Superior temporal gyrus (tissue), 1 donor: Measurements from ENCODE around the gene NAT9.

ENCODE experiments used
- DNase-seq: peaks from one replicate; pipeline ENCODE4 v3.0.0-alpha.2; 2016; ENCODE audit errors: extremely low spot score

NAT9 gene

DNA sequence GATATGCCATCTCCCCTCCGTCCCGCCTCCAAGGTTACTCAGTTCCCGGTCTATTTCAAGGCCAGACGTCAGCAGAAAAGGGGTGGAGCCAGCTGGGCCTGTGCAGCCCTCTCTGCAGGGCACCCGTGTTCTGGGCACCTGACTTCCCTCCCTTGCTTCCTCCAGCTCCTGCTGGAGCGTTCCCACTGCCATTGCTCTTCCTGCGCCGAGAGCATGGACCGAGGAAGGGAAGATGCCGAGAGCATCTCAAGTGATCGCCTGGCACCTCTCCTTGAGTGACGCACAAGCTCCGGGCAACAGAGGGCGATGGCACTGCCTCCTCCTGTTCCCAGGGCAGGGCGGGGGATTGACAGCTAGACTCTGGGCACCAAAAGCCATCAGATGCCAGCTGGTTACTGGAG is 29.4 kb upstream of the NAT9 start:
- no peak for DNase-seq

DNA sequence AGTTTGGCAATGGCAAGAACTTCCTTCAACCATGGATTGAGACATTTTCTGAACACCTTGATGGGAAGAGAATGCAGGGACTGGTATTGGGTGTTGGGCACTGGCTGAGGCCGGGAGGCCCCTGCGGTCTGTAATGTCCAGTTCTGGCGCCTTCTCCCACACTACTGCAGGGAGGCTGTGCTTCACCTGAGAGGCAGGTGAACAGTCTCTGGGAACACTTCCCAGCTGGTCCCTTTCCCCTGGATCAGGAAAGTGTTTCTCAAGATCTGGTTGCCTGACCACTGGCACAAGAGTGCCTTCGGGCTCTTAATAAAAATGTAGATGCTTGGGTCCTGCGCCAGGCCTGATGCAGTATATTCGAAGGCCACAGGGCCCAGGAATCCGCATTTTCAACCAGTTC is 28.5 kb upstream of the NAT9 start:
- no peak for DNase-seq

DNA sequence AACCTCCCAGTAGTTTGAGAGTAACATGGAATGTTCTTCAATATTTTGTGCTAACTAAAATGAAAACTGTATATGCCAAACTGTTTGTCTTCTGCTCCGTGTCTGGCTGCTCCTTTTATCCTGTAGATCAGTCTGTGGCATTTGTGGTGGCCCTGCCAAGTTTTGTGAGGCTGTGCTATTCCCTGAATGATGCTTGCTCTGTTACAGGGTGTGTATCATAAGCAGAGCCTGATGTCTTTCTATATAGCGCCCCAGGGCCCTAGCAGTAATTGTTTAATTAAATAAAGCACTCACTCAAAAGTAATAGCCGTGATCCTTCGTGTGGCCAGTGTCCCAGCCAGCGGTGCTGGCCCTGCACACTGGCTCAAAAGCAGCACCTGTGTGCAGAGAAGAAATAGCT is 27.8 kb upstream of the NAT9 start:
- DNase-seq, result no peak

DNA sequence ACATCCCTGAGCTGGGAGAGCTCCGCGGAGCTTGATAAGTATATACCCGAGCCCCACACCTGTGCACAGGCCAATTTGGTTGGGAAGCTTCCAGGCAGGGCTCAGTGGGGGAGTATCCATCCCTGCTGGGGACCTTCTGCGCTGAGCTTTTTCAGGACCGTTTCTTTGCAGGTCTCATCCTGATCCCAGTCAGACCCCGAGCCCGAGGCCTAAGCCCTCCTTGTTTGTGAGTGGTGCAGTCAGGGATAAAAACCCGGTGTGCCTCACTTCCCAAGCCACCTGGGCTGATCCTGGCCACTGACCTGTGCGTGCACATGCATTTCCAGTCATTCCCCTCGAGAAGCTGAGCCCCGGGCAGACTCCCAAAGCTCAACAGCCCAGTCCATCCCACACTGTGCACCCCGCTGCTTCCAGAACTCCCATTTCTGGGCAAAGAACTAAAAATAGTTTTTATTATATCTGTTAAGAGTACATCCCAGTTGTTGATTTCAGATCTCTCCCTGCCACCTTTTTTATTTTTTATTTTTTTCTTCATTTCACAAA is 27.3 kb upstream of the NAT9 start:
- no peak for DNase-seq

DNA sequence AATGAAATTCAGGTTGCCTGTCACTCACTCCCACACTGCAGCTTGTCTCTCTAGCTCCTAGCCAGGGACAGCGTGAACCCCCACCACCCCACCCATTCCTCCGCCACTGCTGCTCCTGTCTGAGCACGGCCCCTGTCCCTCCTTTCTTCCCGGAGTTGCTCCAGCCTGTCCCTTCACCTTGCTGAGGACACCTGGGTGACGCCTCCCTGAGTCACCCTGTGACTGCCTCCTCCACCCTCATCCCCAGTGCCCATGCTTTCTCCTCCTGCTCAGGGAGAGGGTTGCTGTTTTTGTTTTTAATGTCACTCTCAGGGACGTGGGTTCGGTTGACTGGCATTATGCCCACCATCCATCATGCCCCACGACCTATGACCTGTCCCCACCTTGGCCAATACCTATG is 25.8 kb upstream of the NAT9 start:
- no peak for DNase-seq

DNA sequence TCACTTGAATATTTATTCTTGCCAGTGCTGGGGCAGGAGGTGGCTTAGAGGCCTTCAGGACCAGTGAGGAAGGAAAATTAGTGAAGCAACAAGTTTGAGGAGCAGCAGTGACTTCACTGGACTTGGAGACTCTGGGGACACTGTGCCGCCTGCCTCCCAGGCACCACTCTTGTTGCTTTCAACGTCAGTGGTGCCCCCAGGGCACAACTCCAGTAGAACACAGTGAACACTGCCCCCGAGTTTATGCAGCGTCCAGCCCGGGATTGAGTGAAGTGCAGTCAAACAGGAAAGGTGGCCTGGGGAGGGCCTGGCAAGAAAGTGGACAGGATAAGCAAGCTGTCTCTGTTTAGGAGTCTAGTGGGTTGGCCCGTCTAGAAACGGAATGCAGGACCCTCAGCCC is 24.4 kb upstream of the NAT9 start:
- no peak for DNase-seq

DNA sequence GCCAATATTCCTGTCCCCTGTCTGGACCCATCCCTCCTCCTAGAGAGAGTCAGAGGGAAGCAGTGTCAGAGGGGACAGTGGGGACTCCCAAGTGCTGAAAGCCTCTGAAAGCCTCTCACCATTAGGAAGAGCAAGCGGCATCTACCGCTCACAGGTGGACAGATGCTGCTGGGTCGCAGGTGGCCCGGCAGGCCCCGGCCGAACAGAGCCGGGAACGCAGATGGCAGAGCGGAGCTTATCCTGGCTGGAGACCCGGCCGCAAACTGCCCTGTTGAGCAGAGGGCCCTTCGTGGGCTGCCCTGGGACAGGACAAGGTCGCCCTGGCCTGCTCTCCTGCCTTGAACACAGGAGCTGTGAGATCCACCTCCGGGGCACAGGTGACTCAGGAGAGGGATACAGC is 23.0 kb upstream of the NAT9 start:
- no peak for DNase-seq

DNA sequence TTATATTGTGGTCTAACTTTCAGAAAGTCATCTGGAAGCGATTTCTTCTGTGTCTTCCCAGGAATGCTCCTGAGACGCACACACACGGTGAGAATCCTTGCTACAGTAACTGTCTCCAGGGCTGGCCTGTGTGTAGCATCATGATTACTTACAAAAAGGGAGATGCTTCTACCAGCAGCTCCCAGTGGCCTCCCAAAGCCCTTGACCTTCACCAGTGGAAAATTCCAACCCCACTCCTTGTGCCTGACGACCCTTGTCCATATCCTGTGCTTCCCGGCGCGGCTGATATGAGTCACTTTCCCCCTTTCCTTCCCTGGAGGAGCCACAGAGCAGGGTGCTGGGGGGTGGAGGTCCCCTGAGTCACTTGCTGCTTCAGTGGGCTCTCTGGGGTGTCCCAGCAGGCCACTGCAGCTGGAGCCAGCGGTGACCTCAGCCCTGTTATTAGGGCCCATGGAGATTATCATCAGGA is 22.1 kb upstream of the NAT9 start:
- DNase-seq, result no peak

DNA sequence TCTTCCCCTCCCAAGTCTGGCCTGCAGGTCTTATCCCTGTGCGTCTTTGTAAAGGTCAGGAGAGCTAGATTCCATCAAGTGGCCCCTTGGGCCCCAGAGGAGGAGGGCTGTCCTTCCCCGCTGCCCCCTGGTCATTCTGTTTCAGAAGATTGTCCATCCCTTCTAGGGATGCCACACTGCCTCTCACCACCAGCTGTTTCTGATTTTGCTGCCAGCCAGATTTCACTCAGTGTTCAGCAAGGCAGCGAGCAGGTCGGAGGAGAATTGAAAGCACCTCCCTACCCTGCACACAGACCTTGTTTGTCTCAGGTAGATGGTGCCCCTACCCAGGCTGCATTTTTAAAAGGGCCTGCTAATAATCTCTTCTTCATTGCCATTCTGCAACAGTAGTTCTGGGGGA is 21.7 kb upstream of the NAT9 start:
- no peak for DNase-seq

DNA sequence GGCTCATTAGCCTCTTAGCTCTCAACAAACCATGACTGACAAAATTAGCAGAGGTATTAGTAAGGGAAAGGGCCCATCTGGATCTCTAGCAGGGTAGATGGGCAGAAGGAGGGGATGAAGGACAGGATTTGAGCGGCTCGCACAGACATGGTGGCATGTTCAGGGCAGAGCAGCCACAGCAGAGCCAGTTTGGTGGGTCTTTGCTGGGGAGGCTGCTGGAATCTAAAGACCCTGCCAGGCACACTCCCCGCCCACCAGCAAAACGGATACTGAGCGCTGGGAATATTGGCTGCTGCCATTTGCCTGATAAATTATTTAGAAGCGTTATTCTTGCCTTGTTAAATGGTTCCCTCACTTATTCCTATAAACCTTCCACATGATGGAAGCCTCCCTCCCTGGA is 20.7 kb upstream of the NAT9 start:
- DNase-seq, result no peak

DNA sequence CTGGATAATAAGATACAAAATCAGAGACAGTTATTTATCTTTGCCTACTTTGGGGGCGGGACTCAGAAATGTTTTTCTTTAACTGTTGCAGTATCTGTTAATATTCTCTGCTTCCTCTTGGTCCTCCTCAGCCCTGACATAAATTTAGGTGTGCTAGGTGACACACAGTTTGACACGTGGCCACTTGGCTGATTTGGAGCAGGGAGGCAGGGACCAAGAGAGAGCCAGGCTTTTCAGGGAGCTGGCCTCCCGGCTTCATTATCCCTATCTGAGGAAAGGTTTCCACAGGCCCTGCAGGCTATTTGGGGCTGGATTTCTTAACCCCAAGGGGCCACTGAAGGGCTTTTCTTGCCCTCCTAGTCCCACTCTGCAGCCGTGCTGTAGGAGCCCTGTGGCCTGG is 20.1 kb upstream of the NAT9 start:
- no peak for DNase-seq

DNA sequence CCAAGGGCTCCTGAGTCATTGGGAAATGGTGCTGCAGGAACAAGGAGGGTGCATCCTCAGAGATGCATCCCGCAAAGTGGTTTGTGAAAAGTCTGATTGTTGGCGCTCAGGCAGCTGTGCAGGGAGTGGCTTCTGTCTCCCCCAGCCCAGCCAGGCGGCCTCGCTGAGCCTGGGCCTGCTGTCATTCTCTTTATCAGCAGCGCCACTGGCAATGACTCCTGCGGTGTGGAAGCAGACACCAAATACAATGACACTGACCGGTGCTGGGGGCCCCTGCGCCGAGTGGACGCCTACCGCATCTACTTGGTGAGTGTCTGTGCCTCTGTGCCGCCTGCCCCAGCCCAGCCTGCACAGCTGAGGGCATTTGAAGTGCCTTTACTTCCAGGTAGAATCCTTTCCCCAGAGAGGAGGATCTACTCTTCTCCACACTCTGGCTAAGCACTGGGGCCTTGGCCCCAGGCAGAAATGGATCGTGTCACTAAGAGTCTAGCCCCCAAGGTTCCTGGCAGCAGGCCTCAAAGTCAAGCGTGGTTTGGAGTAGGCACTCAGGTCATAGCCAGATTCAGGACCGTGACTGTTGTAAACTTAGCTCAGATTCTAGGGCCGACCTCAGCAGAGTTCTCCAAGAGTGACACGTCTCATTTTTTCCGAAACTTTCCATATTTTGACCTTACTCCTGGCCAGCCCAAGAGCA is 19.3 kb upstream of the NAT9 start:
- DNase-seq, result no peak

DNA sequence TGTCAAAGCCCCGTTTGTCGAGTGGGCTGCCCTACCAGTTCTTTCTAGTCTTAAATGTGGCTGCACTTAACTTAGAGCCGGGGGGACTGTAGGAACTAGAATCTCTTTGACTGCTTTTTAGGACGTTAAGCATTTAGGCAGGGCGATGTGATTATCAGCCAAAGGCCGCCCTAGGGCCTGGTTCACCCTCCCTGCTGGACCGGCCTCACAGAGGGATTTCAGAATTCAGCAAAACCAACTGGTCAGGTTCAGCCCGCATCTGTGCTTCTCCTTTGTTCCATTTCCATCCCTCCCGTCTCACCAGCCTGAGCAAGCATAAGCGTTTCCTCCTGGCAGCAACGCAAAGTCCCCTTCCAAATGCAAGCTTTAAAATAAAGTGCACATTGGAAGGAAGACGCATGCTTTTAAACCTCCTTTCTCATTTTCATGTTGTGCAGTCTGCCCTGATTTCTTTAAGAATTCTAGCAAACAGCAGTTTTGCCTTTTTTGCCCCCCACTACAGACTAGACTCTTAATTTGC is 16.5 kb upstream of the NAT9 start:
- no peak for DNase-seq

DNA sequence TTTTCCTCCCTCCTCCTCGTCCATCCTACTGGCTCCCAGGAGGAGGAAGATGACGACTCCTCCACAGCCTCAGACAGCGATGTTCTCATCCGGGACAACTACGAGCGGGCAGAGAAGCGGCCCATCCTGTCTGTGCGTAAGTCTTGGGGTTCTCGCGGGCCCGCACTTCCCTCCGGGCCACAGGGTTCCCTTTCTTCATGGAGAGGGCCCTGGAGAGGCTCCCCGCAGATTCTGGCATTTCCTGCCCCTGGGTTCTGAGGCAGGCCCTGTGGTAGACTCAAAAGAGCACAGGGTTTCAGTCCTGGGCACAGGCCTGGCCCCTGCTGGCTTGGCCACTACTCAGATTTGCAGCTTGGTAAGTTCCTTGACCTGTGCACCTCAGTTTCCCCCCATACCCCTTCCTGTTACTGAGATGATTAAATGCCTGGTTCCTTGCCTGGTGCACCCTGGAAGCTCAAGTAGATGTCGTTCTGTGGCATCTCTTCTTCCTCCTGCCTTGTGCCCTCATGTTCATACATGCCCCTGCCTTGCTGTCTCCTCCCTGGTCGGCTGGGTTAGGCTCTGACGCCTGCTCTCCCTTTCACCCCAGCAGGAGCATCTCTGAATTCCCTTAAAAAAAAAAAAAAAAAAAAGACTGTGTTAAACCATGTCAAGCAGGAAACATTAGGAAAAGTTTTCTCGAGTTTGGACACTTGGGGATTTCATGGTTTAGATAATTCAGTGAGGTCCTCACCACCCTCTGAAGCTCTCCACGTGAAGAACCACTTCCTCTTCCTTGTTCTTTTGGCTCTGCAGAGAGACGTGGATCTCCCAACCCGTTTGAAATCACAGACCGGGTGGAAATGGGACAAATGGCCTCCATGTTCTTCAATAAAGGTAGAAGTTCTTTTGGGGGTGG is 14.3 kb upstream of the NAT9 start:
- no peak for DNase-seq

DNA sequence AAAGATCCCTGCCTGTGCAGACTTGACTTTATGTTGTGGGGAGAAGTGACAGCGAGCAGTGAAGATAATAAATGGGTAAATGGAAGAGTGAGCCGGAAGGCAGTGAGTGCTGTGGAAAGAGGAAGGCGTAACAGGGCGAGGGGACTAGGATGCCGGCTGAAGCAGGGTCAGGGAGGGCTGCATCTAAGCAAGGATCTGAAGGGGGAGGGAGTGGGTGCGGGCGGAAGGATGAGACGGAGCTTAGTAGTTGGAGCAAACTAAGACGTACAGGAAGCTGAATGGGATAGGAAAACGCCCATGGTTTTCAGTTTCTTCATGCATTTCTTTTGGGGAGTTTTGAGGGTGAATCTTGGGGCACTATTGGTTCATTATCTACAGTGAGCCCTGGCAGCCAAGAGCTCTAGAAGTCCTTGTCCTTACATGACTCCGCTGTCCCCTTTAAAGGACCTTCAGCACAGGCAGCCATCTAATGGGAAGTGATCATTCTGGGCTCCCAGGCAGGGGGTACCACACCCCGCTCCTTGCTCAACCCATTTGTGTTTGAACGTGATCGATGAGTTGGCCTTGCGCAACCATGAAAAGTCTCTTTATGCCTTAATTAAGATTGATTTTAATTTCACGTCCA is 10.4 kb upstream of the NAT9 start:
- no peak for DNase-seq

DNA sequence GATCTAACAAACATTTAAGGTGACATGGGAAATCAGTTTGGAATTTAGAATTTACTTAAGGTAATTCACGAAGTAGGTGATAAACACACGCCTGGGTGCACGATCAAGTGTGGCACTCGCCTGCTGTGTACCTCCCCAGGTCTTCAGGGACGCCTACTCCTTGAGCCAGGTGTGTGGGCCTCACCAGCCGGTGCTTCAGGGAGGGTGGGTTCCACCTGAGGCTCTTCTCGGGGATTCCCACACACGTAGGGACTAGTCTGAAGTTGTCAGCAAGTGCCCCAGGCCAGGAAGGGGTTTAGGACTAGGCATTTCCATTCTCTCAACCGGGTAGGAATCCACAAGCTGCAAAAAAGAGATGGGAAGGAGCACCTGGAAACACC is 9.8 kb upstream of the NAT9 start:
- no peak for DNase-seq

DNA sequence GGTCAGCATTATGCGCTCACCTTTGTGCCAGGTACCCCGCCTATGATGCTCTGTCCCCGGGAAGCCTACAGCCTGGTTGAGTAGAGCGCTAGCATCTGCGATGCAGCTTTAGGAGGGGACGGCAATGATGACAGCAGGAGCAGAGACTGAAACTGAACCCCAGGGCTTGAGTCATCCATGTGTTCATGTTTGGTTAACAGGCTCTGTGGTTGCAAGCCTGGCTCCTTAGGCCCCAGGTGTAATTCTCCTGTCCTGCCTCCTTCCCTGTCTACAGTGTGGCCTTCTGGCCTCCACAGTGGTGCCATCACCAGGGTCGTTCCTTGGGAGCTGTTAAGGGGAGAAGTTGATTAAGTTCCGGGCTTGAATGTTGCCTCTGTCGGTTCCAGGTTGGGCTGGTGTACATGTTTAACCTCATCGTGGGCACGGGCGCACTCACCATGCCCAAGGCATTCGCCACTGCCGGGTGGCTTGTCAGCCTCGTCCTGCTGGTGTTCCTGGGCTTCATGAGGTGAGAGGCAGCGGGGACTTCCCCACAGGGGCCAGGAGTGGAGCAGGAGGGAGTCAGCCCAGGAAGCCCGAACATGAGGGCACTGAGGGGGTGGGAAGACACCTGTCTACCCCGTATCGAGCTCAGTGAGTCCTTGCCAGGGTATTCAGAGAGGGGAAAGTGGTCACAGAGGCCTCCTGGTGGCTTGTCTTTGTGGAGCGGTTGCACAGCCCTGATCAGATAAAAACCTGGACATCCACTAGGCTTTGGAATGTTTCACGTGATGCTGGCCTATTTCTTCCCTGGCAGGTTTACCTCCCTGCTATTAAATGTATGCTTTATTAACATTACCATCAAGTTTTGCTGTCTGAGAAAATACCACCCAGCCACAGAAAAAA is 9.2 kb upstream of the NAT9 start:
- no peak for DNase-seq

DNA sequence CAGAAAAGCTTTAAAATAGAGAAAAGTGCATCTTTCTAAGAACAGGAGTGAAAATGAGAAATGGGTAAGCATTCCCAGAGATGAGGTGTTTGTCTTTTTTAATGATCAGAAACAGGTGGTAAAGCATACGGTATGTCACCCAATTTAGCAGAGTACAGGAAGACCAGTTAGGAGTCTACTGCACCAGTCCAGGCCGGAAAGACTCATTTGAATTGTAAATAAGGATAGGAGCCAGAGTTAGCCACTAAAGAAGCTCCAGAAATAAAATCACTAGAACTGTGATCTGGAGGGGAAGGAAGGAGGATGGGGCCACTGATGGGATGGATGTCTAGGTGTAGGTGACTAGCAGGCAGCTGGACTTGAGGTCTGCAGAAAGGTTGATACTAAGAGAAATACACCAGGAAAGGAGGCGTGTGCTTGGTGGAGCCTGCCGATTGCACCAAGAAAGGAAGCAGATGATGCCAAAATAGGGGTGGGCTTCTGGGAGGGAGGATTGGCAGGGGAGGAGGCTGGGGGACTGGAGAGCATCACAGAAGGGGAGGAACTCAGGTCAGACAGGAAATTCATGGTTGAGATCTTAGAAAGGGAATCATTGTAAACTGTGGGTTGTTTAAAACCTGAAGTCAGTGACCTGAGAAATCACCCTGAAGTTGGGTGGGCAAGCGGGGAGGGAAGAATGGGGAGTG is 8.1 kb upstream of the NAT9 start:
- no peak for DNase-seq

DNA sequence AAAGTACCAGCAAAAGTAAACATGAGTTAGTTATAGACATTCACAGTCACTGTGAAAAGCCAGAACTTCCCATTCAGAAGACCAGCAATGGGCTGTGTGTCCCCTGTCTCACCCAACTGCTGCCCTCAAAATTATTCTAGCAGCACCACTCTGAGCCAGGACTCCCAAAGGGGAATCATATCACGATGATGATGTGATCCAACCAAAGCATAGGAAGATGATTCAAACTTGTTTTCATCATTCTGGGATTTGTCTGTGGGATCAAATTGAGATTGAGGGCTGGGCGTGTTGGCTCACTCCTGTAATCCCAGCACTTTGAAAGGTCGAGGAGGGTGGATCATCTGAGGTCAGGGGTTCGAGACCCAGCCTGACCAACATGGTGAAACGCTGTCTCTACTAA is 6.4 kb upstream of the NAT9 start:
- DNase-seq, result no peak

DNA sequence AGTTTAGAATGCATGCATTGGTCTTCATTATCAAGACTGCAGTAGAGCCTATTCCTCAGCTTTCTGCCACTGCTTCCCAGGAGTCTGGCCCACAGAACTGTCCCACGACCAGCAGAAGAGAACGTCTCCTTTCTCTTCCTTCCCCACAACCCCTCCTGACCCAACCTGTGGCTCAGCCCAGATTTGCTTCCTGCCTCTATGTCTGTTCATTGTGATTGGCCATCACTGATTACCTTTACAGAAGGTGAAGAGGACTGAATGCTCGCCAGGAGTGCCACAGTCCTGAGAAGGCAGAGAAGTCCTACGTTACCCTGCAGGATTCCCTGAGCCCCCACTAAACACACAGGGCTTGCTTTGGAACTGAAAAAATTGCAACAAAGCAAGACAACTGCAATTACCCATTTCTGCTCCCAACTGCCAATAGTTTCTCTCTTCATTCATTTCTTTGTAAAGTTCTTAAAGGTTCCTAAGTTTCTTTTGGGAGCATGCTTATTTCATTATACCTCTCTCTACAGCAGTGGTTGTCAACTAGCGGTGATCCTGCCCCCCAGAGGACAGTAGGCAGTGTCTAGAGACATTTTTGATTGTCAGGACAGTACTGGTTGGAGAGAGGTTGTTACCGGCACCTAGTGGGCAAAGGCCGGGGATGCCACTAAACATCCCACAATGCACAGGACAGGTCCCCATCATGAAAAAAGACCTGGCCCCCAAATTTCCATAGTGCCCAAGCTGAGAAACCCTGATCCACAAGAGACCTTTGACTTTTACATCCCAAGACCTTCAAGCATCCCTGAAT is 4.5 kb upstream of the NAT9 start:
- peak; percentile 70 for DNase-seq
